Erythroblast (primary cell): Measurements from ENCODE around the gene GLRX3.

Source experiments
- GATA1 ChIP-seq: IDR thresholded peaks from 2 replicates; pipeline ENCODE4 v1.6.1; 2011; ENCODE audit warnings: low read depth, mild to moderate bottlenecking, control low read depth, low read length, moderate library complexity
- POLR2A ChIP-seq: IDR thresholded peaks from 2 replicates; pipeline ENCODE4 v1.6.1; 2011; ENCODE audit warnings: mild to moderate bottlenecking, low read length

GRCh38 chr10:130121486-130122079 lies 14.6 kb upstream of the GLRX3 start:
- TF ChIP-seq POLR2A (no peak), GATA1 (no peak)
